NCI-H146 (cell line): ENCODE data around the gene TPRN.
A peak's percentile ranks its signal among the peaks of the same experiment; 100 is the strongest.

Source experiments
- DNase-seq: peaks from one replicate; lab custom pipeline; 2025; lab: John Stamatoyannopoulos, UW

Gene TPRN

GRCh38 chr9:137171149-137171900, 29.2 kb downstream of the TPRN start:
- DNase-seq: no peak

GRCh38 chr9:137170486-137171148, 29.9 kb downstream of the TPRN start:
- no peak for DNase-seq

- no peak for DNase-seq
Measured at GRCh38 chr9:137169896-137170358, 30.6 kb downstream of the TPRN start, which contains the start of gene LRRC26. Gene LRRC26 (minus strand): TSS chr9:137170051. CDS start chr9:137169943, 108 bp downstream.

- DNase-seq: peak; percentile 80
Measured at GRCh38 chr9:137168904-137169856, 31.4 kb downstream of the TPRN start.

- no peak for DNase-seq
Measured at GRCh38 chr9:137168573-137168903, 32.0 kb downstream of the TPRN start.

GRCh38 chr9:137167747-137168572, 32.6 kb downstream of the TPRN start:
- peak; percentile 78 for DNase-seq

GRCh38 chr9:137167277-137167746, 33.2 kb downstream of the TPRN start:
- DNase-seq: peak; percentile 29

- DNase-seq: no peak
Measured at GRCh38 chr9:137166380-137167229, 33.9 kb downstream of the TPRN start.

GRCh38 chr9:137165250-137165836, 35.2 kb downstream of the TPRN start:
- no peak for DNase-seq

- DNase-seq: no peak
Measured at GRCh38 chr9:137164370-137165249, 35.9 kb downstream of the TPRN start.

- no peak for DNase-seq
Measured at GRCh38 chr9:137163805-137164204, 36.7 kb downstream of the TPRN start.

- no peak for DNase-seq
Measured at GRCh38 chr9:137163365-137163715, 37.2 kb downstream of the TPRN start.

GRCh38 chr9:137162505-137163364, 37.8 kb downstream of the TPRN start:
- DNase-seq: peak; percentile 15

GRCh38 chr9:137161558-137162486, 38.7 kb downstream of the TPRN start:
- DNase-seq: peak; percentile 79

GRCh38 chr9:137160716-137161557, 39.6 kb downstream of the TPRN start:
- peak; percentile 79 for DNase-seq

- no peak for DNase-seq
Measured at GRCh38 chr9:137160054-137160425, 40.5 kb downstream of the TPRN start.
